Measurements from ENCODE around the gene ARCN1. TPM values are rescaled to one million over a fixed set of nuclear protein-coding genes. Genes with fewer than 3 reads are reported as not detected.

The ARCN1 gene
- total RNA-seq, 5 donors from 2014 or later (not counting 1 experiment from before 2014, with no cell fraction given) = 80.6 to 117 (median 111) TPM

- Mint-ChIP-seq H3K4me3 (no peak overlapping the region), H3K27me3 (peaks cover 0 to 1% of the 10 kb centered on the region in 2 donors), H3K27ac (no peak overlapping the region), H3K4me1 (no peaks in the 10 kb centered on the region), H3K9me3 (no peaks in the 10 kb centered on the region), H3K36me3 (no peaks in the 10 kb centered on the region)
- peaks cover 0 to 10% of the 10 kb centered on the region in 2 experiments for H3K27me3 ChIP-seq (replicated peaks in 1 of 2; ENCODE audit: control insufficient read depth in 2 of 2, extremely low read depth in 1 of 2, insufficient read depth in 2 of 2, low read length in 1 of 2)
- ChIA-PET POLR2A (no interaction called here), CTCF (interaction anchor here in 1 of 2 donors (0.5 kb wide), 1 partner anchor 508 kb away, joined by 4 read pairs; no protein-coding TSS in a partner anchor)
- no peaks in the 10 kb centered on the region for H3K36me3 ChIP-seq (ENCODE audit: control insufficient read depth in 2 of 2, extremely low read depth in 1 of 2, insufficient read depth in 1 of 2, low read length in 1 of 2)
- H3K9me3 ChIP-seq = no peaks in the 10 kb centered on the region
- H3K27ac ChIP-seq (ENCODE audit: low read length) = no peak overlapping the region
- no peak for DNase-seq
- ATAC-seq (replicated peaks in 1 of 4) = no peak
- WGBS (ENCODE audit: insufficient coverage) = 90% methylated on average over 20 of the region's 20 CpGs
- H3K4me1 ChIP-seq (ENCODE audit: control insufficient read depth in 1 of 2, extremely low read depth in 1 of 2, insufficient read depth in 2 of 2, low read length in 2 of 2) = no peaks in the 10 kb centered on the region
- no peak overlapping the region for H3K4me3 ChIP-seq (ENCODE audit: control insufficient read depth in 1 of 2, extremely low read depth in 1 of 2, low read length in 1 of 2)
Observed at GRCh38 chr11:118628031-118628430, 55.8 kb downstream of the ARCN1 start.

GRCh38 chr11:118628432-118628831 lies 56.2 kb downstream of the ARCN1 start:
- DNase-seq = no peak

GRCh38 chr11:118628861-118629549 lies 56.8 kb downstream of the ARCN1 start:
- no peak overlapping the region for H3K4me3 Mint-ChIP-seq
- H3K27ac ChIP-seq (ENCODE audit: low read length) = no peak overlapping the region
- DNase-seq (no peak), ATAC-seq (replicated peaks in 1 of 4) (no peak)
- CTCF ChIA-PET = no interaction called here
- H3K27me3 Mint-ChIP-seq = peaks cover 0 to 1% of the 10 kb centered on the region in 2 donors
- H3K27me3 ChIP-seq (replicated peaks in 1 of 2; ENCODE audit: control insufficient read depth in 2 of 2, extremely low read depth in 1 of 2, insufficient read depth in 2 of 2, low read length in 1 of 2) = peaks cover 0 to 9% of the 10 kb centered on the region in 2 experiments
- H3K4me1 ChIP-seq (ENCODE audit: control insufficient read depth in 1 of 2, extremely low read depth in 1 of 2, insufficient read depth in 2 of 2, low read length in 2 of 2) = no peaks in the 10 kb centered on the region
- H3K36me3 Mint-ChIP-seq = no peaks in the 10 kb centered on the region
- no peak overlapping the region for H3K4me3 ChIP-seq (ENCODE audit: control insufficient read depth in 1 of 2, extremely low read depth in 1 of 2, low read length in 1 of 2)
- no peaks in the 10 kb centered on the region for H3K36me3 ChIP-seq (ENCODE audit: control insufficient read depth in 2 of 2, extremely low read depth in 1 of 2, insufficient read depth in 1 of 2, low read length in 1 of 2)
- POLR2A ChIA-PET = no interaction called here
- H3K9me3 Mint-ChIP-seq = no peaks in the 10 kb centered on the region
- no peak overlapping the region for H3K27ac Mint-ChIP-seq
- 39% methylated on average over 4 of the region's 5 CpGs for WGBS (ENCODE audit: insufficient coverage)
- no peaks in the 10 kb centered on the region for H3K9me3 ChIP-seq
- no peaks in the 10 kb centered on the region for H3K4me1 Mint-ChIP-seq

More at GRCh38 chr11:118628432-118628831, 56.2 kb downstream of the ARCN1 start:
- Mint-ChIP-seq H3K4me1 (no peaks in the 10 kb centered on the region), H3K27ac (no peak overlapping the region), H3K36me3 (no peaks in the 10 kb centered on the region), H3K9me3 (no peaks in the 10 kb centered on the region), H3K4me3 (no peak overlapping the region), H3K27me3 (peaks cover 0 to 1% of the 10 kb centered on the region in 2 donors)
- ATAC-seq (replicated peaks in 1 of 4) = no peak
- Histone ChIP-seq H3K27ac (ENCODE audit: low read length) (no peak overlapping the region), H3K36me3 (ENCODE audit: control insufficient read depth in 2 of 2, extremely low read depth in 1 of 2, insufficient read depth in 1 of 2, low read length in 1 of 2) (no peaks in the 10 kb centered on the region), H3K4me3 (ENCODE audit: control insufficient read depth in 1 of 2, extremely low read depth in 1 of 2, low read length in 1 of 2) (no peak overlapping the region), H3K4me1 (ENCODE audit: control insufficient read depth in 1 of 2, extremely low read depth in 1 of 2, insufficient read depth in 2 of 2, low read length in 2 of 2) (no peaks in the 10 kb centered on the region), H3K9me3 (no peaks in the 10 kb centered on the region), H3K27me3 (replicated peaks in 1 of 2; ENCODE audit: control insufficient read depth in 2 of 2, extremely low read depth in 1 of 2, insufficient read depth in 2 of 2, low read length in 1 of 2) (peaks cover 0 to 7% of the 10 kb centered on the region in 2 experiments)
- ChIA-PET POLR2A (no interaction called here), CTCF (no interaction called here)
- 93% methylated on average over 10 of the region's 13 CpGs for WGBS (ENCODE audit: insufficient coverage)

GRCh38 chr11:118629761-118630661 lies 57.8 kb downstream of the ARCN1 start:
- 45% methylated on average over 2 of the region's 6 CpGs for WGBS (ENCODE audit: insufficient coverage)
- no peak overlapping the region for H3K27ac ChIP-seq (ENCODE audit: low read length)
- Mint-ChIP-seq H3K9me3 (no peaks in the 10 kb centered on the region), H3K27me3 (peaks cover 0 to 1% of the 10 kb centered on the region in 2 donors), H3K36me3 (no peaks in the 10 kb centered on the region), H3K4me3 (no peak overlapping the region), H3K4me1 (peaks cover 0 to 4% (median 0%) of the 10 kb centered on the region in 3 donors), H3K27ac (no peak overlapping the region)
- DNase-seq = no peak
- H3K4me1 ChIP-seq (ENCODE audit: control insufficient read depth in 1 of 2, extremely low read depth in 1 of 2, insufficient read depth in 2 of 2, low read length in 2 of 2) = peaks cover 0 to 3% of the 10 kb centered on the region in 2 experiments
- H3K9me3 ChIP-seq = no peaks in the 10 kb centered on the region
- ChIA-PET POLR2A (no interaction called here), CTCF (no interaction called here)
- peaks cover 0 to 19% of the 10 kb centered on the region in 2 experiments for H3K27me3 ChIP-seq (replicated peaks in 1 of 2; ENCODE audit: control insufficient read depth in 2 of 2, extremely low read depth in 1 of 2, insufficient read depth in 2 of 2, low read length in 1 of 2)
- no peak for ATAC-seq (replicated peaks in 1 of 4)
- H3K36me3 ChIP-seq (ENCODE audit: control insufficient read depth in 2 of 2, extremely low read depth in 1 of 2, insufficient read depth in 1 of 2, low read length in 1 of 2) = no peaks in the 10 kb centered on the region
- H3K4me3 ChIP-seq (ENCODE audit: control insufficient read depth in 1 of 2, extremely low read depth in 1 of 2, low read length in 1 of 2) = no peak overlapping the region

- POLR2A ChIA-PET = no interaction called here
- Histone ChIP-seq H3K36me3 (ENCODE audit: control insufficient read depth in 2 of 2, extremely low read depth in 1 of 2, insufficient read depth in 1 of 2, low read length in 1 of 2) (no peaks in the 10 kb centered on the region), H3K9me3 (no peaks in the 10 kb centered on the region), H3K27me3 (replicated peaks in 1 of 2; ENCODE audit: control insufficient read depth in 2 of 2, extremely low read depth in 1 of 2, insufficient read depth in 2 of 2, low read length in 1 of 2) (peaks cover 0 to 23% of the 10 kb centered on the region in 2 experiments), H3K4me3 (ENCODE audit: control insufficient read depth in 1 of 2, extremely low read depth in 1 of 2, low read length in 1 of 2) (no peak overlapping the region), H3K27ac (ENCODE audit: low read length) (no peak overlapping the region), H3K4me1 (ENCODE audit: control insufficient read depth in 1 of 2, extremely low read depth in 1 of 2, insufficient read depth in 2 of 2, low read length in 2 of 2) (peaks cover 0 to 4% of the 10 kb centered on the region in 2 experiments)
- no peaks in the 10 kb centered on the region for H3K36me3 Mint-ChIP-seq
- ATAC-seq (replicated peaks in 1 of 4) = no peak
- CTCF ChIA-PET = interaction anchor here in 1 of 2 donors (0.7 kb wide), 1 partner anchor 75 kb away, joined by 3 read pairs; no protein-coding TSS in a partner anchor
- WGBS (ENCODE audit: insufficient coverage) = 93% methylated on average over 12 of the region's 14 CpGs
- H3K4me1 Mint-ChIP-seq = peaks cover 0 to 4% (median 0%) of the 10 kb centered on the region in 3 donors
- DNase-seq = no peak
- H3K27me3 Mint-ChIP-seq = peaks cover 1 to 3% of the 10 kb centered on the region in 2 donors
- H3K27ac Mint-ChIP-seq = no peak overlapping the region
- H3K4me3 Mint-ChIP-seq = no peak overlapping the region
- H3K9me3 Mint-ChIP-seq = no peaks in the 10 kb centered on the region
Observed at GRCh38 chr11:118631142-118631909, 59.1 kb downstream of the ARCN1 start.
